ENCODE data around the gene COX4I1. TPM values are rescaled to one million over a fixed set of nuclear protein-coding genes. Genes with fewer than 3 reads are reported as not detected.

Gene COX4I1
- total RNA-seq, 1 donor from 2014 or later, result 430 TPM

DNA sequence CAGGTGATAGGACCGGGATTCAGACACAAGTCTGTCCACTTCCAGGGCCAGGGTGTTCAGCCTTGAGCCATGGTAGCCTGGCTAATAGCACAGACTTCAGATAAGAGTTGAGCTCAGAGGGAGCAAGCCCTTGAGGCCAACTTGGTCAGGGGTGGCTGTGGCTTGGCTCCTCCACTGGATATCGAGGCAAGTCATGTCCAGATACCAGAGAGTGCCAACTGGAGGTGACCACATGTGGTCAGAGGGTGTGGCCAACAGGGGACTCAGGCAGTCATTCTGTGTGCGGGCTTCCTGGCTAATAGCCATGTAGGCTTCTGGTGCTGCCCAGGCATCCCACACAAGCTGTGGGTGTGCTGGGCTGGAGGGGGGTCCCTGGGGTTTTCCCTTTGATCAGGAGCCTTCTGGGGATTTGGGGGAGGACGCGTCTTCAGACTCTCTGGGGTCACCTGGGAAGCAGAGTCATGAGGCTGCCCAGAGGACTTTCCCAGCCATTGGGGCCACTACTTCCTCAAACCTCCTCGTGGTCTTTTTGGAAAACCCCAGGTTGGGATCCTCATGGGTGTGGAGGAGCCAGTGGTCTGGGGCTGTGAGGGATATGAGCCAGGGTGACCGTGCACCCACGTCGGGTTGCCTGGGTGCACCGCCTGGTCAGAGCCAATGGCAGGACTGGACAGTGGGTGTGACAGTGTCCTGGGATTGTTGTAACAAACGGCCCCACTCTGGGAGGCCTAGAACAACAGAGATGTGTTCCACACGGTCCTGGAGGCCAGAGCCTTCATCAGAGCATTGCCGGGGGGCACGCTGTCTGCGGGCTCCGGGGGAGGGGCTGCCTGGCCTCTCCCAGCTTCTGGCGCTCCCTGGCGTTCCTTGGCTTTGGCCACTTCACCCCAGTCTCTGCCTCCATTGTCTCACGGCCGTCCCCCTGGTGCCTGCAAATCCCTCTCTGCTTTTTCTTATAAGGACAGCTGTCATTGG lies 25.0 kb downstream of the COX4I1 start:
- Histone ChIP-seq H3K27ac (no peak overlapping the region), H3K4me1 (no peaks in the 10 kb centered on the region), H3K9me3 (no peaks in the 10 kb centered on the region), H3K4me3 (no peak overlapping the region), H3K27me3 (no peaks in the 10 kb centered on the region), H3K36me3 (no peaks in the 10 kb centered on the region)
- intact Hi-C loops (cut with DNase I), result loop anchor here (10.0 kb wide), 1 partner anchor 700 kb away; no protein-coding TSS in a partner anchor
- TF ChIP-seq, protein P1, sequence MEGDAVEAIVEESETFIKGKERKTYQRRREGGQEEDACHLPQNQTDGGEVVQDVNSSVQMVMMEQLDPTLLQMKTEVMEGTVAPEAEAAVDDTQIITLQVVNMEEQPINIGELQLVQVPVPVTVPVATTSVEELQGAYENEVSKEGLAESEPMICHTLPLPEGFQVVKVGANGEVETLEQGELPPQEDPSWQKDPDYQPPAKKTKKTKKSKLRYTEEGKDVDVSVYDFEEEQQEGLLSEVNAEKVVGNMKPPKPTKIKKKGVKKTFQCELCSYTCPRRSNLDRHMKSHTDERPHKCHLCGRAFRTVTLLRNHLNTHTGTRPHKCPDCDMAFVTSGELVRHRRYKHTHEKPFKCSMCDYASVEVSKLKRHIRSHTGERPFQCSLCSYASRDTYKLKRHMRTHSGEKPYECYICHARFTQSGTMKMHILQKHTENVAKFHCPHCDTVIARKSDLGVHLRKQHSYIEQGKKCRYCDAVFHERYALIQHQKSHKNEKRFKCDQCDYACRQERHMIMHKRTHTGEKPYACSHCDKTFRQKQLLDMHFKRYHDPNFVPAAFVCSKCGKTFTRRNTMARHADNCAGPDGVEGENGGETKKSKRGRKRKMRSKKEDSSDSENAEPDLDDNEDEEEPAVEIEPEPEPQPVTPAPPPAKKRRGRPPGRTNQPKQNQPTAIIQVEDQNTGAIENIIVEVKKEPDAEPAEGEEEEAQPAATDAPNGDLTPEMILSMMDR (IDR thresholded peaks at IDR 0.05), result no peak
- TF ChIP-seq POLR2A (IDR thresholded peaks at IDR 0.05) (no peak), POLR2AphosphoS5 (IDR thresholded peaks at IDR 0.05; ENCODE audit: insufficient read depth in 1 of 2, low read depth in 1 of 2) (no peak)
- DNase-seq (ENCODE audit: extremely low spot score in 2 of 2), result no peak

DNA sequence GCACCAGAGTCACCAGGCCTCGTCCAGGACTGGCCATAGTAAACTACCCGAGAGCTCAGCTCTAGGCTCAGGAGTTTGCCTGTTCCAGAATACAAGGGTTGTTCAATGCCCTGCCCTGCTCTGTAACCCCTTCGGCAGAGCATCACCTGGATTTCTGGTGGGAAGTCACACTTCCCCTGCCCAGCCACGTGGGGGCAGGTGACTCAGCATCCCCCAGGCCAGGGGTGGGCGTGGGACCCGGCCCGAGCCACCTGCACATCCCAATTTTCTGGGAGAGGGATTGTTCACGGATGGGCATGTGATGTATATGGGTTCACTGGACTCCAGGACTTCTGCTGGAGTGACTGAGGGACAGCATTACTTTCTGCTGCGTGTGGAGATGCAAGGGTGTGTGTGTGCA lies 25.8 kb downstream of the COX4I1 start:
- Histone ChIP-seq H3K9me3 (no peaks in the 10 kb centered on the region), H3K4me1 (no peaks in the 10 kb centered on the region), H3K36me3 (no peaks in the 10 kb centered on the region), H3K27ac (no peak overlapping the region), H3K27me3 (no peaks in the 10 kb centered on the region), H3K4me3 (no peak overlapping the region)
- DNase-seq (ENCODE audit: extremely low spot score in 2 of 2), result no peak
- TF ChIP-seq POLR2AphosphoS5 (IDR thresholded peaks at IDR 0.05; ENCODE audit: insufficient read depth in 1 of 2, low read depth in 1 of 2), result no peak
- intact Hi-C loops (cut with DNase I), result loop anchor here (10.0 kb wide), 1 partner anchor 699 kb away; no protein-coding TSS in a partner anchor

DNA sequence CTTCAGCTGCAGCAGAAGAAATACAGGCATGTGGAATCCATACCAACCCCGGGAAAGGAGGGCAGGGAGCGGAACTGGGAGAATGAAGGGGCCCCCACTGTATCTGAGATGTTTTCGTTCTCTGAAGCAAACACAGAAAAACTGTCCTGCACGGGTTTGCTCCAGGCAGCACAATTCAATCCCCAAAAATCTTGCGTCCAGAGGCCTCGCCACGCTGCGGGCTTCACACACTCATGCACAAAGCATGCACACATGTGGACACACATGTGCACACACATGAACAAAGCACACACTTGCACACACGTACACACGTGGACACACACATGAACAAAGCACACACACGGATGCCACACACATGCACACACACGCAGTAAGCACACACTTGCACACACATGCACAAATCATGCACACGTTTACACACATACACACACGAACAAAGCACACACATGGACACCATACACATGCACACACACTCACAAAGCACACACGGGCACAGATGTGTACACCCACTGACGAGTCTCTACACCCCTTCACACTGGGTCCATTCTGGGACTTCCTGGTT lies 27.3 kb downstream of the COX4I1 start:
- TF ChIP-seq POLR2AphosphoS5 (IDR thresholded peaks at IDR 0.05; ENCODE audit: insufficient read depth in 1 of 2, low read depth in 1 of 2) (no peak), POLR2A (IDR thresholded peaks at IDR 0.05) (no peak)
- no peak for DNase-seq (ENCODE audit: extremely low spot score in 2 of 2)
- Histone ChIP-seq H3K4me3 (no peak overlapping the region), H3K4me1 (no peaks in the 10 kb centered on the region), H3K36me3 (no peaks in the 10 kb centered on the region), H3K9me3 (no peaks in the 10 kb centered on the region), H3K27me3 (no peaks in the 10 kb centered on the region), H3K27ac (no peak overlapping the region)
- intact Hi-C loops (cut with DNase I), result loop anchor here (10.0 kb wide), 1 partner anchor 698 kb away; no protein-coding TSS in a partner anchor

DNA sequence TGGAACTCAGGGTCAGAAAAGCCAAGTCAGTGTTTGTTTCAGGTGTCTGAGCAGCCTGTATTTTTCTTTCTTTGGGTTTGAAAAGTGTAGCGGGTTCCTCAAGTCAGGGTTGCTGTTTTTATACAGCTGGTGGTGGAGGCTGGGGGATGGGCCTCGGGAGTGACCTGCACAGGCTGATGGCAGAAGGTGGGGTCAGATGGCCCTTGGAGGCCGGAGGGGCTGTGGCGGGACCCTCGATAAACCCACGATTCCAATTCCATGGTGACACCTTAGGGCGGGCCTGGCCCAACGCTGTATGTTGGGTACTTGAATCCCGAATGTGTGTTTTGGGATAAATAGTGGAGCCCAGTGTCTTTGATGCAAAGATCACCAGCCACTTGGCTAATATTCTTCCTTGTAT lies 28.7 kb downstream of the COX4I1 start:
- Histone ChIP-seq H3K27me3 (no peaks in the 10 kb centered on the region), H3K4me1 (no peaks in the 10 kb centered on the region), H3K4me3 (no peak overlapping the region), H3K27ac (no peak overlapping the region), H3K9me3 (no peaks in the 10 kb centered on the region), H3K36me3 (no peaks in the 10 kb centered on the region)
- TF ChIP-seq POLR2A (IDR thresholded peaks at IDR 0.05), result no peak
- TF ChIP-seq, protein P1 (IDR thresholded peaks at IDR 0.05), result no peak
- no peak for TF ChIP-seq POLR2AphosphoS5 (IDR thresholded peaks at IDR 0.05; ENCODE audit: insufficient read depth in 1 of 2, low read depth in 1 of 2)
- intact Hi-C loops (cut with DNase I), result loop anchor here (10.0 kb wide), 1 partner anchor 697 kb away; no protein-coding TSS in a partner anchor
- DNase-seq (ENCODE audit: extremely low spot score in 2 of 2), result no peak

DNA sequence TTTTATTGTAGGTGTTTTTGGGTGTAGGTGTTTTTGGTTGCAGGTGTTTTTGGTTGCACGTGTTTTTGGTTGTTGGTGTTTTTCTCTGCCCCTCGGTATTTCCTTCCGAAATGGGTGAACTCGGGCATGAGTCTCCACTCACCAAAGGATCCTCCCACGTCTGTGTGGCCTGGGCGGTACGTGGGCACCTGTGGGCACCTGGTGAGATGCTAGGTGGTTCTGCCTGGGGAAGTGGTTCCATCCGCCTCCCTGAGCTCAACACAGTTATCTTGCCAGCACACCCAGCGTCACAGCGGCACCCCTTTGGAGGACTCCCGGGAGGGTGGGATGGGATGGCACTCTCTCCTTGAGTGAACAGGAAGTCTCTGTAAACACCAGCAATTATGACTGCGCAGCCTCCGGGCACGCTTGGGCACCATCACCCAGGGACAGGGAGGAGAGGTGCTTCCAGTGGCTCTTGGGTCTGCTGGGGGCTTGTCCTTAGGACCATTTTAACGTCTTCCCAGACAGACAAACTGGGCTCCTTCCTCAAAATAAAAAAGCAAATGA lies 29.8 kb downstream of the COX4I1 start:
- TF ChIP-seq POLR2AphosphoS5 (IDR thresholded peaks at IDR 0.05; ENCODE audit: insufficient read depth in 1 of 2, low read depth in 1 of 2) (no peak), POLR2A (IDR thresholded peaks at IDR 0.05) (no peak)
- TF ChIP-seq, protein P1 (IDR thresholded peaks at IDR 0.05), result no peak
- intact Hi-C loops (cut with DNase I), result loop anchor here (10.0 kb wide), 1 partner anchor 696 kb away; no protein-coding TSS in a partner anchor
- H3K27ac ChIP-seq, result no peak overlapping the region
- no peak overlapping the region for H3K4me3 ChIP-seq
- no peaks in the 10 kb centered on the region for H3K36me3 ChIP-seq
- H3K9me3 ChIP-seq, result no peaks in the 10 kb centered on the region
- DNase-seq (ENCODE audit: extremely low spot score in 2 of 2), result no peak
- no peaks in the 10 kb centered on the region for H3K4me1 ChIP-seq
- no peaks in the 10 kb centered on the region for H3K27me3 ChIP-seq
